ENCODE data around the gene EIF5B.

EIF5B gene

DNA sequence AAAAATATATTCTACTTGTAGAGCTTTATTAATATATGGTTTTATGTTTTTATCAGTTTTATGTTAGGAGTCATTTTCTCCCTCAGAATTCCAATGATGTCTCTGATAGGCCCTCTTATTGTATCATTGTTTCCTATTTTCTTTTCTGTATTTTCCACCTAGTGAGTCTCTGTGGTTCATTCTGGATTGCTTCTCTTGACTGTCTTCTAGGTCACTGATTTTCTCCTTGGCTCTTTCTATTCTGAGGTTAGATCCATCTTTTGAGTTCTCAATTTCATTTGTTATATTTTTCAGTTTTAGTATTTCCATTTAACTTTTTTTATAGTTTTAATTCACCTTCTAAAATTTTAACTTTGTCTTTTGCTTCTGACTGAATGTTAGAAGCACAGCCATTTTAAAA lies 37.6 kb downstream of the EIF5B start:
- no peak for DNase-seq

- no peak for DNase-seq
These were observed 39.2 kb downstream of the EIF5B start for GRCh38 chr2:99376254-99376864.

- DNase-seq = no peak
These were observed 40.7 kb downstream of the EIF5B start for GRCh38 chr2:99377879-99378278.

- DNase-seq = no peak
These were observed 43.3 kb downstream of the EIF5B start for GRCh38 chr2:99380376-99381010.

DNA sequence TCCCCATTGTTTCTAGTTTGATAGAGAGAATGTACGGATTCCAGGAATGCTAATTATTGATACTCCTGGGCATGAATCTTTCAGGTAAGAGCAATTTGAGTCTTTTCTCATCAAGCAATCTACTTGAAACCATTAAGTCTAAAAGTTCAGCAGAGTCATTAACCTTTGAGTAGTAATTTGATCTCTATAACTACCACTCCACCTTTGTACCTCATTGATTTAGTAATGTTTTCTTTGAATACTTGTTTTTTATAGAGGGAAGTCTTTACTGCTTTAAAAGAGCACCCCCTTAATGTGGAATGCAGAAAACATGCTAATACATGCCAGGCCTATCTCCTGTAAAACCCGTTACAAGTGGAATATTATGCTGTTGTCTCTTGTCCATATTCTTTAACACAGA lies 45.0 kb downstream of the EIF5B start:
- no peak for DNase-seq

DNA sequence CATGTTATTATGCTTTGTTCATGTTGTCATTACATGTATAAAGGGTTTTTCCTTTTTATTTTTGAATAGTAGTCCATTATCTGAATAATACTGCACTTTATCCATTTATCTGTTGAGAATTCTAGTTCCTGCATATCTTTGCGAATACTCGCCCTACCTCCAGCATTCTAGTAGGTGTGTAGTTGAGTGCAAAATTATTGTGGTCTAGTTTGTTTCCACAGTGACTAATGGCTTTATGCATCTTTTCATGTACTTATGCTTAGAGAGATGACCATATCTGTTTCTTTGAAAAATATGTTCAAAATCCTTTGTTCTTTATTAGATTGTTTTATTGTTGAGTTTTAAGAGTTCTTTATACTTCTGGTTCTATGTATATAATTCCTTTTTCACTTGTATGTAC lies 48.8 kb downstream of the EIF5B start:
- DNase-seq = no peak

DNA sequence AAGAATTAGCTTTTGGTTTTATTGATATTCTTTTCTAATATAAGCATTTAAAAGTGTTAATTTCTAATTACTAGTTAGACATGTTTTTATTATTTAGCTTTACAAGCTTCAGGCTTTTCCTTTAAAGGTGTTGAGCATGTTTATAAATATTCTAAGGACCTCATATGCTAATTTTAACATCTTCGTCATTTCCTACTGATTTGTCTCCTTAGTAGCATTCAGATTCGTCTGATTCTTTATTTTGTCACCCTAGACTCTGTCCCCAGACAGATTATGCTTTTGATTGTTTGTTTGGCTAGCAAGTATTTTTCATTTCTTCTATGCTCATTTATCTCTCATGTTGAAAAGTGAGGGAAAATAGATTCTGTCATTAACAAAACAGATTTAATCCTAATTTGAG lies 51.7 kb downstream of the EIF5B start:
- no peak for DNase-seq

- no peak for DNase-seq
These were observed 52.2 kb downstream of the EIF5B start for GRCh38 chr2:99389371-99389770.

GRCh38 chr2:99389946-99390345 lies 52.8 kb downstream of the EIF5B start:
- no peak for DNase-seq

DNA sequence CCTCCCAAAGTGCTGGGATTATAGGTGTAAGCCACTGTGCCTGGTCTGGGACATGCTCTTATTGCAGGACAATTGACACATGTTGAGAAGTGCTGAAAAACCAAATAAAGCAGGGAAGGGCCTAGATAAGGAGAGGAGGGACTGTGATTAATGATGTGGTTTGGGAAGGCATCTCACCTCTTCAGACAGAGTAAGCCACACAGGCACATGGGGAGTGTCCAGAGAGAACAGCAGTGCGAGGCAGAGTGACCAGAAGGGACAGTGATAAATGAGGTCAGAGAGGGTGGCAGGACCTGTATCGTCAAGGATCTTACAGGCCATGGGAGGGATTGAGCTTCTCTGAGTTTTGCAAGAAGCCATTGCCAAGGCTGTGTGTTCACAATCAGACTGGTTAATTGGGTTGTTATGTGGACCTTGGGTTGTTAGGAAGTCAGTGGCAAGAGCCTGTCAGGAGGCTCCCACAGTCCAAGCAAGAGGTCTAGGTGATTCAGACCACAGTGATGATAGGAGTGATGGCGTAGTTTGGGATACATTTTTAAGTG lies 58.5 kb downstream of the EIF5B start:
- DNase-seq = no peak

DNA sequence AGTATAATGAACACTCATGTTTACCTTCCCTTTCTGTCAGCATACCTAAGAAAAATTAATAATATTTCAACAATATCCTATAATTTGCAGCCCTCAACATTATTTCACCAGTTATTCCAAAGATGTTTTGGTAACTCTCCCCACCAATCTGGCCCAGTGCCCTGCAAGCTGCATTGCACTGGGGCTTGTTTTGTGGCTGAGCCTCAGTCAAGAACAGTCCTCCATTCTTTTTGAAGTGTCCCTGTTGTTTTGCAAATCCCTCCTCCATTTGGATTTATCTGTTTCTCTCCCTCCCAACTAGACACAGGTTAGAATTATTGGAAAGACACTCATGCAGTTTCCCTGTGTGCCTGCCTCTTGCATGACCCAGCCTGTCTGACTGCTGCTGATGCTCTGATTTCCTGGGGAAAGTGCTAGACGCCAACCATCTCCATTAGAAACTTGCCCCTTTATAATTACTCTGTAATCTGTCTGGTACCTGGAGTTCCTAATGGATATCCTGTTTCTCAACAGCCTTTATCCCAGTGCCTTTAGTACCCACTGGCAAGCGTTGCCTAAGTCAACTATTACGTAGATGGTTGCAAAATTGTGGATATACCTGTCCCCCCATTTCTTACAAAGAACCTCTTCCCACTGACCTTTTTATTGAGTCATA lies 60.2 kb downstream of the EIF5B start:
- no peak for DNase-seq

- DNase-seq = no peak
These were observed 61.1 kb downstream of the EIF5B start for GRCh38 chr2:99398303-99398702.

- no peak for DNase-seq
These were observed 61.9 kb downstream of the EIF5B start for GRCh38 chr2:99399063-99399462.

- DNase-seq = no peak
These were observed 62.6 kb downstream of the EIF5B start for GRCh38 chr2:99399795-99400194.

- DNase-seq = no peak
These were observed 64.7 kb downstream of the EIF5B start for GRCh38 chr2:99401841-99402240.

DNA sequence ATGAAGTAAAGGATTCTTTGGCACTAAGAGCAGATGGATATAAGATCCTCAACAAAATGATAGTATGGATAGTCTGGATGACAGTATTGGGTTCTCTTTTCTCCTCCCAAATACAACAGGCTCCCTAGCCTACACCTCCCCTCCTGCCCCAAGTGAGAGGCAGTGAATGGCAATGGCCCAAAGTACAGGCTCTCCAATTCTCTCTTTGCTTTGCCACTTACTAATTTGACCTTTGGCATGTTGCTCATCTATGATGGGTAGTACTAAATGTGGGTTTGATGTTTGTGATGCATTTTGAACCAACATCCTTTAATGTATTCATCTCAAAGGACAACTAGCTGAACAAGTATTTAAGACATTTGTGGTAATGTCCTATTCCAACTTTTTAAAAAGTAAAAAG lies 65.9 kb downstream of the EIF5B start:
- DNase-seq = no peak

DNA sequence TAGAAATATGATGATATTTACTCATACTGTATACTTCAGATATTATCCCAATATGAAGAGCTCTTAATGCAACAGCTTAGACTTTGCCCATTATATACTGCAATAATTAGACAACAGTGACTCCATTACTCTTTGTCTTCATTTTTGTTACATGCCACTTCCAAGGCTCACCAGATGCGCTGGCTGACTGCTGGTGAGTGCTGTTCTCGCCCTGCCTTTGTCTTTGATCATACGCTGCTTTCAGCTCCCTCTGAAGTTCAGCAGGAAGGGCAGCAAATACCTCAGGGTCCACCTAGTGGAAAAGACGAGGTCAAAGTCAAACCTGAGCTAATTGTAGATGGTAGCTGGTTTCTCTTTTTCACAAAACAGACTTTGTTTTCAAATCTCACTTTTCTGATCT lies 66.3 kb downstream of the EIF5B start:
- no peak for DNase-seq

DNA sequence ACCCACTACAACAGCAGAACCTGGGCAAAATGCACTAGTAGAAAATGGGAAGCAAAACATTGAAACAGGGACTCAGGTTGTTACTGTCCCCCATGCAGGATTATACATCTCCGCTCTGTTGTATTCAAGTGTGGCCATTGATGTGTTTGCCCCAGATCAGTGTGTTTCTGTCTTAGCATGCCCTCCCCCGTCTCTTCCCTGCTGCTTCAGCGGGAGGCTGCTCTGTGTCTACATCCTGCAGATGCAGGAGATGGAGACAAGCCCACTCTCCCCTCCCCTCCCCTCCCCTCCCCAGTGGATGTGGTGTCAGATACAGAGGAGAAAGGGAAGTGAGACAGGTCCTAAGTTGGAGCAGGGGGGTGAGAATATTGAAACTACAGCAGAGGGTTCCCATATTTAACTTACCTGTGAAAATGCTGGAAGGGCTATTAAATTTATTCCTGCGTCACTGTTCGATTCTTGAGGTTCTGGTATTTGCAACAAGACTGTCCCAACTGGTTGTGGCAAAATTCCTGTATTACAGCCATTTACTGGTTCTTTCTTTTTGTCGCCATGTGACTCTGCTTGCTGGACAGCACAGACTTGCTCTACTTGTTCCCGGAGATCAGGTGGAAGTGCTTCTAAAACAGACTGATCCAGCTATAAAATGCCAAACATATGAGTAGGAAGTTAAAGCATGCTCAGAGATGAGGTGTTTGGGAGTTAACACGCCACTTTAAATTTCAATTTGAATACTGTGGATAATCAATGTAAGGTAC lies 67.0 kb downstream of the EIF5B start:
- DNase-seq = no peak

DNA sequence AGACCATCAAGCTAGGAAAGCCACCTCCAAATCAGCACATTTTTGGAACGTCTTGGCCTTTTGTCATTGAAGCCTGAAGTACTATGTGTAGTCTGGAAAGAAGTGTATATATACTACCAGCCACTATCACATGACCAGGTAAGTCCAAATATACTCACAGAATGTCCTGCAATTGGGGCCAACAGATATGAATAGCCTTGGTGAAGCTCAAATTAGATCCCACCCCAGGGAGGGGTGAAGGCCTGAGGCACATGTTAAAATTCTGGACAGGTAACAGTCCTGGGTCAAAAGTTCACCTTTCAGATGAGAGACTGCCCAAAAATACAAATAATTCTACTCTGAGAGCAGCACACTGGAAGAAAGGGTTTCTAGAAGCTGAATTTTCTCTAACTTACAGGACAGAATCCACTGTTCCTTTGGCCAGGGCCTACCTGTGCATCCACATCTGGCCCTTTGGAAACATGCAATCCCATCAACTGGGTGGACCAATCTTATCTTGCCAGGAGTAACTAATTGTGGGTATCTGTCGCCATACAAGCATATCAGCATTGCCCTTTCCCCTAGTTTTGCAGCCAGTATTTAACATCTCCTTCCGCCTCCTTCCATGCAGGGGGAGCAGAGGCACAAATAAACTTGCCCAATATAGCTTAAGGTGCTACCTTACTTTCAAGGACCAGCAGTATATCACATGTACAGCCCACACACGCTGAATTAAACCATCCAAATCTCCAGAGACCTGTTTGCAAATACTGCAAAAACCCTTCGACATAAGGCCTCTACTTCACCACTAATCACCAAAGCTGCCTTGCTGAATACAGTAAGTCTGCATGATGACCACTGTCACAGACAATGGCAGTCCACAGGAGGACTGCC lies 67.8 kb downstream of the EIF5B start:
- DNase-seq = no peak

DNA sequence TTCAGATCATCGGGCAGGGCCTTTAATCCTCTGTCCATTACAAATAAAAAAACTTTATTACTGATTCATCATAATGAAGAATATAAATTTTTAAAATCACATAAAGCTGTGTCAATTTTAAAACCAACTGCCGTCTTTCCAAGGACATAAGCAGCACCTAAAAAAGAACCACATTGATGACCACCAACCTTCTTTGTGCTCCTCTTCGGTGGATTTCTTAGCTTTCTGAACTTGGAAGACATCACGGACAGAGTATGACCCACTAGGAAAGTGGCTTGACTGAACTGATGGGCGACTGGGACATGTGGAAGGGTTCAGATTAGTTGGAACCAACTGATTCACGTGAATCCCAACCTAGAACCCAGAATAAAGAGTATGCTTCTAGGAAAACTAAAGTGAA lies 68.9 kb downstream of the EIF5B start:
- DNase-seq = no peak

DNA sequence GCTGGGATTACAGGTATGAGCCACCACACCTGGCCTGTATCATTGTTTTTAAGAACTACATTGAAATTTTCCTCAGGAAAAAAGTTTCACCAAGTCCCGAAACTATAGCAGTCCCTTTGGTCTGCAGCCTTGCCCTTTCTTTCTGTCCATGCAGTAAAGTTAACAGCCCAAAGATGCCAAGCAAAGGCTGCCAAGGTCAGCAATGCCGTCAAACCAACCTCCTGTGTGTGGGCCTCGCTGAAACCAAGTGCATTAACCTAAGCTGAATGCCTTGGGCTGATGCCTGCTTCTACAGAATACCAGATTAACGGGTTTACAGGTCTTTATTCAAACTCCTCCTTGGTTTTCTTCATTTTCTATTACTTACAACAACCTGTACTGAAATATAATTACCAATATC lies 73.1 kb downstream of the EIF5B start:
- DNase-seq = no peak

- no peak for DNase-seq
These were observed 77.4 kb downstream of the EIF5B start for GRCh38 chr2:99414566-99414965.

GRCh38 chr2:99417396-99417795 lies 80.2 kb downstream of the EIF5B start:
- DNase-seq = no peak

All from NCI-H187 treated with DMSO at 0.1 percent for 48 hours (cell line).